ENCODE results near the gene TMEM236.
A peak's percentile ranks its signal among the peaks of the same experiment; 100 is the strongest.

TMEM236 gene

GRCh38 chr10:17764142-17764541, 12.1 kb downstream of the TMEM236 start:
- H3K4me1 ChIP-seq (ENCODE audit: control insufficient read depth in 1 of 2, insufficient read depth in 2 of 2, low read length in 2 of 2): peaks cover 0 to 2% of the 10 kb centered on the region in 2 experiments
- no peak overlapping the region for H2AK5ac ChIP-seq (ENCODE audit: low read length)
- no peak overlapping the region for H4K91ac ChIP-seq (ENCODE audit: low read depth, low read length)
- no peak overlapping the region for H3K23ac ChIP-seq (ENCODE audit: low read length)
- no peak overlapping the region for H4K12ac ChIP-seq (ENCODE audit: low read depth, low read length)
- no peak overlapping the region for H2BK5ac ChIP-seq (ENCODE audit: low read depth, low read length, poor library complexity)
- H3K36me3 ChIP-seq (ENCODE audit: control insufficient read depth in 1 of 2, insufficient read depth in 2 of 2, low read length in 2 of 2): no peaks in the 10 kb centered on the region
- H3K27me3 ChIP-seq (ENCODE audit: insufficient read depth, low read length): no peaks in the 10 kb centered on the region
- H2BK120ac ChIP-seq (ENCODE audit: insufficient read depth, low read length, poor library complexity): no peak overlapping the region
- no peak for DNase-seq
- H3K9ac ChIP-seq (ENCODE audit: low read length): no peak overlapping the region
- no peak overlapping the region for H3K4ac ChIP-seq (ENCODE audit: low read depth, low read length)
- H3K4me2 ChIP-seq (ENCODE audit: low read length): no peak overlapping the region
- no peaks in the 10 kb centered on the region for H3K79me2 ChIP-seq (ENCODE audit: control insufficient read depth, insufficient read depth, low read length, poor library complexity)
- H3K27ac ChIP-seq (ENCODE audit: low read depth, low read length): no peak overlapping the region
- H3K4me3 ChIP-seq (ENCODE audit: low read depth, low read length): no peak overlapping the region
- H2BK12ac ChIP-seq (ENCODE audit: low read length): no peak overlapping the region
- no peaks in the 10 kb centered on the region for H3K9me3 ChIP-seq (ENCODE audit: insufficient read depth, low read depth, low read length)
- WGBS (ENCODE audit: extremely low coverage, insufficient coverage, insufficient read length): no CpG with 5 or more reads among the region's 4 CpGs
- H2AFZ ChIP-seq (ENCODE audit: insufficient read depth, low read length, poor library complexity): no peak overlapping the region
- H3K79me1 ChIP-seq (ENCODE audit: low read length): no peaks in the 10 kb centered on the region
- no peak overlapping the region for H3K18ac ChIP-seq (ENCODE audit: low read length)
- no peak overlapping the region for H3K14ac ChIP-seq (ENCODE audit: low read length)
- no peak overlapping the region for H4K8ac ChIP-seq (ENCODE audit: low read depth, low read length)

GRCh38 chr10:17765602-17766001, 13.6 kb downstream of the TMEM236 start:
- no peaks in the 10 kb centered on the region for H3K36me3 ChIP-seq (ENCODE audit: control insufficient read depth in 1 of 2, insufficient read depth in 2 of 2, low read length in 2 of 2)
- no peak overlapping the region for H2AK5ac ChIP-seq (ENCODE audit: low read length)
- H3K9ac ChIP-seq (ENCODE audit: low read length): no peak overlapping the region
- H3K9me3 ChIP-seq (ENCODE audit: insufficient read depth, low read depth, low read length): no peaks in the 10 kb centered on the region
- H4K91ac ChIP-seq (ENCODE audit: low read depth, low read length): no peak overlapping the region
- no peak overlapping the region for H3K23ac ChIP-seq (ENCODE audit: low read length)
- H2BK120ac ChIP-seq (ENCODE audit: insufficient read depth, low read length, poor library complexity): no peak overlapping the region
- H3K4me2 ChIP-seq (ENCODE audit: low read length): no peak overlapping the region
- no peak overlapping the region for H2BK12ac ChIP-seq (ENCODE audit: low read length)
- no peak overlapping the region for H2AFZ ChIP-seq (ENCODE audit: insufficient read depth, low read length, poor library complexity)
- no peak for DNase-seq
- H3K4ac ChIP-seq (ENCODE audit: low read depth, low read length): no peak overlapping the region
- H2BK5ac ChIP-seq (ENCODE audit: low read depth, low read length, poor library complexity): no peak overlapping the region
- H3K18ac ChIP-seq (ENCODE audit: low read length): no peak overlapping the region
- no peaks in the 10 kb centered on the region for H3K79me2 ChIP-seq (ENCODE audit: control insufficient read depth, insufficient read depth, low read length, poor library complexity)
- no peak overlapping the region for H3K27ac ChIP-seq (ENCODE audit: low read depth, low read length)
- H3K14ac ChIP-seq (ENCODE audit: low read length): no peak overlapping the region
- H3K27me3 ChIP-seq (ENCODE audit: insufficient read depth, low read length): no peaks in the 10 kb centered on the region
- H4K8ac ChIP-seq (ENCODE audit: low read depth, low read length): no peak overlapping the region
- no peak overlapping the region for H3K4me3 ChIP-seq (ENCODE audit: low read depth, low read length)
- H3K4me1 ChIP-seq (ENCODE audit: control insufficient read depth in 1 of 2, insufficient read depth in 2 of 2, low read length in 2 of 2): peaks cover 0 to 6% of the 10 kb centered on the region in 2 experiments
- H4K12ac ChIP-seq (ENCODE audit: low read depth, low read length): no peak overlapping the region
- H3K79me1 ChIP-seq (ENCODE audit: low read length): no peaks in the 10 kb centered on the region
- no CpG with 5 or more reads among the region's 3 CpGs for WGBS (ENCODE audit: extremely low coverage, insufficient coverage, insufficient read length)

- no peak overlapping the region for H2AFZ ChIP-seq (ENCODE audit: insufficient read depth, low read length, poor library complexity)
- H3K27me3 ChIP-seq (ENCODE audit: insufficient read depth, low read length): no peaks in the 10 kb centered on the region
- no peak overlapping the region for H4K12ac ChIP-seq (ENCODE audit: low read depth, low read length)
- H2AK5ac ChIP-seq (ENCODE audit: low read length): no peak overlapping the region
- no peaks in the 10 kb centered on the region for H3K36me3 ChIP-seq (ENCODE audit: control insufficient read depth in 1 of 2, insufficient read depth in 2 of 2, low read length in 2 of 2)
- H3K4me1 ChIP-seq (ENCODE audit: control insufficient read depth in 1 of 2, insufficient read depth in 2 of 2, low read length in 2 of 2): peaks cover 0 to 6% of the 10 kb centered on the region in 2 experiments
- no peak overlapping the region for H3K4me2 ChIP-seq (ENCODE audit: low read length)
- no peak for DNase-seq
- WGBS (ENCODE audit: extremely low coverage, insufficient coverage, insufficient read length): no CpG with 5 or more reads among the region's 1 CpG
- H2BK5ac ChIP-seq (ENCODE audit: low read depth, low read length, poor library complexity): no peak overlapping the region
- no peaks in the 10 kb centered on the region for H3K79me2 ChIP-seq (ENCODE audit: control insufficient read depth, insufficient read depth, low read length, poor library complexity)
- no peak overlapping the region for H3K14ac ChIP-seq (ENCODE audit: low read length)
- no peak overlapping the region for H2BK12ac ChIP-seq (ENCODE audit: low read length)
- H3K4ac ChIP-seq (ENCODE audit: low read depth, low read length): no peak overlapping the region
- H3K9me3 ChIP-seq (ENCODE audit: insufficient read depth, low read depth, low read length): no peaks in the 10 kb centered on the region
- no peak overlapping the region for H3K23ac ChIP-seq (ENCODE audit: low read length)
- no peak overlapping the region for H3K18ac ChIP-seq (ENCODE audit: low read length)
- H4K91ac ChIP-seq (ENCODE audit: low read depth, low read length): no peak overlapping the region
- no peak overlapping the region for H3K9ac ChIP-seq (ENCODE audit: low read length)
- no peak overlapping the region for H3K4me3 ChIP-seq (ENCODE audit: low read depth, low read length)
- no peaks in the 10 kb centered on the region for H3K79me1 ChIP-seq (ENCODE audit: low read length)
- H2BK120ac ChIP-seq (ENCODE audit: insufficient read depth, low read length, poor library complexity): no peak overlapping the region
- H4K8ac ChIP-seq (ENCODE audit: low read depth, low read length): no peak overlapping the region
- H3K27ac ChIP-seq (ENCODE audit: low read depth, low read length): no peak overlapping the region
These were observed 14.7 kb downstream of the TMEM236 start for GRCh38 chr10:17766731-17767130.

- no peak overlapping the region for H3K4me3 ChIP-seq (ENCODE audit: low read depth, low read length)
These were observed 16.5 kb downstream of the TMEM236 start for GRCh38 chr10:17768496-17768895.

More at GRCh38 chr10:17768496-17768895, 16.5 kb downstream of the TMEM236 start:
- Histone ChIP-seq H4K12ac (ENCODE audit: low read depth, low read length) (no peak overlapping the region), H4K91ac (ENCODE audit: low read depth, low read length) (no peak overlapping the region), H3K27ac (ENCODE audit: low read depth, low read length) (no peak overlapping the region), H3K36me3 (ENCODE audit: control insufficient read depth in 1 of 2, insufficient read depth in 2 of 2, low read length in 2 of 2) (no peaks in the 10 kb centered on the region), H3K9ac (ENCODE audit: low read length) (no peak overlapping the region), H3K27me3 (ENCODE audit: insufficient read depth, low read length) (no peaks in the 10 kb centered on the region), H2BK12ac (ENCODE audit: low read length) (no peak overlapping the region), H3K4me1 (ENCODE audit: control insufficient read depth in 1 of 2, insufficient read depth in 2 of 2, low read length in 2 of 2) (peaks cover 0 to 6% of the 10 kb centered on the region in 2 experiments), H2BK120ac (ENCODE audit: insufficient read depth, low read length, poor library complexity) (no peak overlapping the region), H3K14ac (ENCODE audit: low read length) (no peak overlapping the region), H2AFZ (ENCODE audit: insufficient read depth, low read length, poor library complexity) (no peak overlapping the region), H2BK5ac (ENCODE audit: low read depth, low read length, poor library complexity) (no peak overlapping the region), H3K9me3 (ENCODE audit: insufficient read depth, low read depth, low read length) (no peaks in the 10 kb centered on the region), H4K8ac (ENCODE audit: low read depth, low read length) (no peak overlapping the region), H3K4me2 (ENCODE audit: low read length) (no peak overlapping the region), H3K79me2 (ENCODE audit: control insufficient read depth, insufficient read depth, low read length, poor library complexity) (no peaks in the 10 kb centered on the region), H3K79me1 (ENCODE audit: low read length) (no peaks in the 10 kb centered on the region), H3K4ac (ENCODE audit: low read depth, low read length) (no peak overlapping the region), H3K23ac (ENCODE audit: low read length) (no peak overlapping the region), H2AK5ac (ENCODE audit: low read length) (no peak overlapping the region), H3K18ac (ENCODE audit: low read length) (no peak overlapping the region)
- no CpG with 5 or more reads among the region's 5 CpGs for WGBS (ENCODE audit: extremely low coverage, insufficient coverage, insufficient read length)
- DNase-seq: peak; percentile 17 to 46

Data from trophoblast cell (in vitro differentiated cells and primary cell).